Vagina (tissue), 2 donors: Measurements from ENCODE around the gene GTF3C5.
"Not testable (repeated sequence)": the region's sequence is repeated elsewhere in the genome, so short reads cannot be mapped to it uniquely, and the experiment has no call there.

Experiments used
- POLR2A ChIP-seq, 2 donors: fragments of 450-650 bp; IDR thresholded peaks; one replicate each; pipeline ENCODE4 v1.6.1; 2017; ENCODE audit warnings: antibody characterized with exemption in 2 of 2, mild to moderate bottlenecking in 2 of 2, moderate library complexity in 2 of 2
- TF ChIP-seq, protein P1 (sequence below), 3 experiments: fragments of 450-650 bp in 2 of 3; fragments of 200-600 bp in 1 of 3; sonication (generic) in 1 of 3; IDR thresholded peaks; one replicate each; pipeline ENCODE4 v1.5.1; 2017 to 2019; ENCODE audit warnings: antibody characterized with exemption in 3 of 3, mild to moderate bottlenecking in 2 of 3, moderate library complexity in 2 of 3

- TF ChIP-seq, protein P1, sequence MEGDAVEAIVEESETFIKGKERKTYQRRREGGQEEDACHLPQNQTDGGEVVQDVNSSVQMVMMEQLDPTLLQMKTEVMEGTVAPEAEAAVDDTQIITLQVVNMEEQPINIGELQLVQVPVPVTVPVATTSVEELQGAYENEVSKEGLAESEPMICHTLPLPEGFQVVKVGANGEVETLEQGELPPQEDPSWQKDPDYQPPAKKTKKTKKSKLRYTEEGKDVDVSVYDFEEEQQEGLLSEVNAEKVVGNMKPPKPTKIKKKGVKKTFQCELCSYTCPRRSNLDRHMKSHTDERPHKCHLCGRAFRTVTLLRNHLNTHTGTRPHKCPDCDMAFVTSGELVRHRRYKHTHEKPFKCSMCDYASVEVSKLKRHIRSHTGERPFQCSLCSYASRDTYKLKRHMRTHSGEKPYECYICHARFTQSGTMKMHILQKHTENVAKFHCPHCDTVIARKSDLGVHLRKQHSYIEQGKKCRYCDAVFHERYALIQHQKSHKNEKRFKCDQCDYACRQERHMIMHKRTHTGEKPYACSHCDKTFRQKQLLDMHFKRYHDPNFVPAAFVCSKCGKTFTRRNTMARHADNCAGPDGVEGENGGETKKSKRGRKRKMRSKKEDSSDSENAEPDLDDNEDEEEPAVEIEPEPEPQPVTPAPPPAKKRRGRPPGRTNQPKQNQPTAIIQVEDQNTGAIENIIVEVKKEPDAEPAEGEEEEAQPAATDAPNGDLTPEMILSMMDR (IDR thresholded peaks at IDR 0.05), result not testable (repeated sequence)
- TF ChIP-seq POLR2A (IDR thresholded peaks at IDR 0.05), result not testable (repeated sequence)
Observed at GRCh38 chr9:133081957-133082644, 51.3 kb downstream of the GTF3C5 start.
